ENCODE results near the gene RAD21L1. TPM values are rescaled to one million over a fixed set of nuclear protein-coding genes. Genes with fewer than 3 reads are reported as not detected.
A peak's percentile ranks its signal among the peaks of the same experiment; 100 is the strongest.
"Not testable (repeated sequence)": the region's sequence is repeated elsewhere in the genome, so short reads cannot be mapped to it uniquely, and the experiment has no call there.

Gene RAD21L1
- total RNA-seq, 1 experiment from 2014 or later, result 0.25 TPM

- DNase-seq (ENCODE audit: extremely low read depth, low read depth), result no peak
These were observed 26.5 kb upstream of the RAD21L1 start for GRCh38 chr20:1199212-1199873.

- DNase-seq (ENCODE audit: extremely low read depth, low read depth), result no peak
These were observed 25.9 kb upstream of the RAD21L1 start for GRCh38 chr20:1199964-1200363.

DNA sequence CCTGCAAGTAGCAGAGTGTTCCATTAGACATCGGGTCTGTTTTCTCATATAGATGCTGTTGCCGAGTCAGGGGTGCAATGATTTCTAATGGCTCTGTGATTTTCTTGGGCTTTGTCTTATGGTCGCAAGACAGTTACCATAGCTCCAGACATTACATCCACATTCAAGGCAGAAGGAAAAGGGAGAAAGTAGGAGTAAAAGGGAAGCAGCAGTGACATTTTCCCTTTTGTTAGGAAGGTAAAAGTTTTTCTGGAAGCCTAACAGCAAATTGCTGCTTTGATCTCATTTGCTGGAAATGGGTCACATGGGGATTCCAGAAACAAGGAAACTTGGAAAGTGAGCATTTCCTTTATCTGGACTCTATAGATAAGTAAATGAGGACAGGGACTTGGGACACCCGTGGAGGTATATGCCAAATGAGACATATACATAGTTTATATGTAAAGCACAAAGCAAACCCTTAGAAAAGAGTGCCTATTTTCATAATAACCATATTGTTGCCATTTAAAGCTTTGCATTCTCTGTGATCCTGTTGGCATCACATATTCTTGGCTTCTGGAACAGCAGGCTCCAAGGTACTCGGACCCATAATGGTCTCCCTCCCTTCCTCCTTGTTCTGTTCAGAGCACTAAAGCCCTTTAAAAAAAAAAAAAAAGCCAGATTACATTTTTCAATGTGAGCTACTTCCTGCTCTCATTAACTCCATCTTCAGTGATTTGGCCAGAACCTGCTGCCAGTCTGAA is 22.9 kb upstream of the RAD21L1 start, which contains the start of gene C20orf202:
C20orf202 (plus strand) TSS at position 693 of the 743 bp plus-strand sequence. CDS start 132 bp downstream, outside the sequence.
- DNase-seq (ENCODE audit: extremely low read depth, low read depth), result no peak

DNA sequence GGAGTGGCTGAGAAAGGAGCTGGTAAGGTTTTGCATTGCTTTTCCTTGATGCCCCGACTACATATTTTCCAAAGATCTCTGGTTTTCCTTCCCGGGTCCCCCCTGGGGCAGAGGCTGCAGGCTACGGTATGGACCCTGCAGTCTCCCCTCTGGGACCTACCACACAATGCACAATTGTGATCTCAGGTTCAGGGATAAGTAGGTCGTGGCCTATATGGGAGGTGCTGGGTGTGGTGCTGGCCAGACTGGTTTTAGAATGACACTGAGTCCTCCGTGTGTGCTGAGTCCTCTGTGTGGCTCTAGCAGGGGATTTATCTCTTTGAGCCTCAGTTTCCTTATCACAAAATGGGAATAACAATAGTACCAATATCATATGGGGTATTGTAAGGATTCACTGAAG is 22.2 kb upstream of the RAD21L1 start:
- no peak for DNase-seq (ENCODE audit: extremely low read depth, low read depth)

DNA sequence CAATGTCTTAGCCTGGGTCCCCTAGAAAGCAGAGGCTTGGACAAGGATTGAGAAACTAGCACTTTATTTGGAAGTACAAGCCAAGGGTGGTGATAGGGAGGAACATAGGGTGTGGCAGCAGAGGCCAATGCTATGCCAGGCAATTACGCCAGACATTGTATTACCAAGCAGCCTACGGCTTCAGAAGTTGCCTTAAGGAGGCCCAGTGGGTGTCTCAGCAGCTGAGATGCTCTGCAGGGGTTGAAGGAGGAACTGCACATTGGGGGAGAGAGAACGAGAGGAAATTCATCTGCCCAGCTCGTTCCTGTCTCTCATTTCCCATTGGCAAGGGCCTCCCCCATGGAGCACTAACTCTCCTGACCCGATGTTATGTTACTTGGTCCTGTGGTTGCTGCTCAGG is 21.7 kb upstream of the RAD21L1 start:
- no peak for DNase-seq (ENCODE audit: extremely low read depth, low read depth)

DNA sequence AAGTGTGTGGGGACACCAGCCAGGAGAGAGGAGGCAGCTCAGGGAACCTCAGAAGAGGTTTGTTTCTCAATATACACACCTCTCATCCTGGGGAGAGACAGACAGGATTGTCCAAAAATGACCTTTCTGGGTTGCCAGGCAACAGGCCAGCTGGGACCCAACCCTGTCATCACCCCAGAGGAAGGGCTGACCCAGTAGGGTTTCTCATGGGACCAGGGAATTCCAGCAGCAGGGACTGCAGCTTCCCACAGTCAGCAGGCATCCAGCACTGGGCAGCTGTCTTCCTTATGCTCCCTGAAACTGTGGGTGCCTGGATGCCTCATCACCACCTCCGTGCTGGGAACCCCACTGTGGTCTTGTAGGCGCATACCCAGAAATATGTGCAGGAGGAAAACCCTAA is 21.3 kb upstream of the RAD21L1 start:
- DNase-seq (ENCODE audit: extremely low read depth, low read depth), result no peak

- no peak for DNase-seq (ENCODE audit: extremely low read depth, low read depth)
These were observed 20.0 kb upstream of the RAD21L1 start for GRCh38 chr20:1205802-1206201.

DNA sequence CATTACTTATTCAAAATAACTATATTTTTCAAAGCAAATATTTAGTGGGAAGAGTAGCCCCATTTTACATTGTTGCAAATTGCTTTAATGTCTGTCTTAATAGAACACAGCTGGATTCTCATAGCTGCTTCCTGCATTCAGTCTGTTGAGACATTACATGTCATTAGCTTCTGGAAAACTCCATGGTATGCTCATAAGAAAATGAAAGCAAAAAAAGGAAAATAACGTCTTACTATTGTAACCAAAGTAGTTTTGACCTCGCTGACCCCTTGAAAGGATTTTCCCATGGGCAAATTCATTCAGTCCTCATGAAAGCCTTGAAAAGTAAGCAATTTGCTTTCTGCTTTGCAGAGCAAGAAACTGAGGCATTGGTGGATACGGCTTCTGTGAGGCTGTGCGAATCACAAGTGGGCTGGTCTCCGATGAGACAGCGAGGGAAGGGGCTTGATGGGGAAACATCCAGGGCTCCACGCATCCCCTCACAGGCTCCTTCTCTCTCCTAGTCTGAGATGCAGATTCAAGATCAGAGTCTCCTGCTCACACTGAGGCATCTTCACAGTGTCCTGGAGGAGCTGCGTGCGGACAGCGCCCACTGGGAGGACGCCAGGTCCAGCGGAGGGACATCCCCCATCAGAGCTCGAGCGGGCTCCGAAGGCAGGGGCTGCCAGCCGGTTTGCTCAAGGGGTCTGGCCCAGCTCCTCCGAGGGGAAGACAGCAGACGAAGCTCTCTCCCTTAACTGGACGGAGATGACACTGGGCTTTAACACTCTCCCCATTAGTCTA is 19.3 kb upstream of the RAD21L1 start:
- no peak for DNase-seq (ENCODE audit: extremely low read depth, low read depth)

GRCh38 chr20:1207293-1207878 is 18.5 kb upstream of the RAD21L1 start:
- no peak for DNase-seq (ENCODE audit: extremely low read depth, low read depth)

DNA sequence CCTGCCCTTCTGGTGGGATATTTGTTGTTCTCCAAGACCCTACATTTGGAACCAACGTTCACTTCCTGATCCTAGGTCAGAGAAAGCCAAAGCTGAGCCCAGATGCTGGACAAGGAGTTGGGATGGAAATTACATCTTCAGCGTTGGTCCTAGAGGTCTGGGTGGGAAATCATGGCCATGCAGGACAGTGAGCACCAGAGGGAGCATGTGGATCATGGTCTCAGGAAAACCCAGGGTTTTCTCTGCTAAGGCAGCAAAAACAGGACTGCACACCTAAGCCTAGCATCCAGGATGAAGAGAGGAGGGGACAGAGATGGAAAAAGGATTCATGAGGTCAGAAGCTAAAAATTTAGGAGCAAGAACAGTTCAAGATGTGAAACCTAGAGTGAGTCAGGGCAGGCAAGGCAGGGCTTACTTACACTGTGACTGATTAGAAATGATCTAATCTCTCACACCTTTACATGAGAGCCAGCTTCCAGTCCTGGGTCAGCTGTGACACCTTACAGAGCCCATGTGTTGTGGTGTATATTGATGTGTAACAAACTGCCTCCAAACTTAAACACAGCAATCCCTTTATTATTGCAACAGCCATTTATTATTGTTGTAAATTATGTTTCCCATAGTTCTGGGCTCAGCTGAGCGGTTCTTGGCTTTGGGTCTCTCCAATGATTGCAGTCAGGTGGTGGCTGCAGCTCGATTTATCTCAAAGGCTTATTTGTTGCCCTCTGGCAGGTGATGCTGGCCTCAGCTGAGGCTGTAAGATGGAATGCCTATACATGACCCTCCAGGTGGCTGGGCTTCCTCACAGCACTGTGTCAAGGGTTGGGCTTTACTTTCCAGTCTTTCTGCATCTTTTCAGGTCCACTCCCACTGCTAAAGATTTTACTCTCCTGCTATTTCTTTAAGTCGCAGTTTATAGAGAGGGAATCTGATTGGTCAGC is 16.1 kb upstream of the RAD21L1 start:
- no peak for DNase-seq (ENCODE audit: extremely low read depth, low read depth)

GRCh38 chr20:1210501-1210900 is 15.3 kb upstream of the RAD21L1 start:
- no peak for DNase-seq (ENCODE audit: extremely low read depth, low read depth)

DNA sequence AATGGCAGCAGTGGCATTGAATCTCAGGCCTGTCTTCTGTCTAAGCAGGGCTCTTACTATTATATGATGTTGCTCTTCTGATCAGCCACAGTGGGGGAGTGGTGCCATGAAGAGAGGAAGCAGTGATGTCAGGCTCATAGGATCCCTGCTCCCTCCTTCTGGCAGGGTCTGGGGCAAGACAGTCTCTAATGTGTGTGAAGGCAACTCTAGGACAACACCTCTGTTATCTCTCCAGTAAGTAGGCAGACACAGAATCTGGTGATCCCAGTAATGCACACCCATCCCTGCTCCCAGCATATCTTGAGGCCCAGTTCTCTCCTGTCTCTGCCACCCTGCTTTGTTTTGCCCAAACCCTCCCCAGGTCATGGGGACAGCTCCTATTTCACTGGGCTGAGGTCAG is 13.8 kb upstream of the RAD21L1 start:
- DNase-seq (ENCODE audit: extremely low read depth, low read depth), result no peak

- DNase-seq (ENCODE audit: extremely low read depth, low read depth), result peak; percentile 67
These were observed 13.0 kb upstream of the RAD21L1 start for GRCh38 chr20:1212607-1213396.

GRCh38 chr20:1214838-1215261 is 11.0 kb upstream of the RAD21L1 start:
- DNase-seq (ENCODE audit: extremely low read depth, low read depth), result no peak

DNA sequence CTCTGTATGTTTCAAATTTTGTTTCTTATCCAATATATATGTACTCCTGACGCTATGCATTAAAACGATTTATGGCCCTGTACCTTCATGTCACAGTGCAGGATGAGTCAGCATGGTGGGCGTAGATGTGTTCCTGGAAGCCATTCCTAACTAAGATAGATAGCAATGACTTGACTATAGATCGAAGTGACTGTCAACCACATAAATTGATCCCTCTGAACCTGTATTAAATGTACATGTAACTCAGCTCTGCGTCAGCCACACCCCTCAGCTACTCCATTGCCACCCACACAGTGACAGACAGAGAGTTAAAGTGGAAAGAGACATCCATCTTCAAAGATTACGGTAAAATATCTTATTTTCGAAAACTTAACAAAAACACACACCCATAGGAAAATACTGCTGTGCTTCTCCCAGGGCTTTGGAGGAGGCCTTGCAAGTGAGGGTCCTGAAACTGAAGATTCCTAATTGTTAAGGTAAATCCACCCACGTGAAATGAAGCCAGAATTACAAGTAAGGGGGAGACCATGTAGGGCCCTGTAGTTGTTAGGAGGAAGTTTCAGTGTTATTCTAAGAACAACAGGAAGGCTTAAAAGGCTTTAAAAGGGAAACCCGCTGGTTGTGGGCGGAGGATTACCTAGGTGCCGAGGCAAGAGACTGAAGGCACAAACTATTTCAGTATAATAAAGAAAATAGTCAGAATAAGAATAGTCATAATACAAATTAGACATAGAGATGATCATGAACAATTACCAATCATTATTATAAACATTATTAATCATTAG is 10.3 kb upstream of the RAD21L1 start:
- no peak for DNase-seq (ENCODE audit: extremely low read depth, low read depth)

DNA sequence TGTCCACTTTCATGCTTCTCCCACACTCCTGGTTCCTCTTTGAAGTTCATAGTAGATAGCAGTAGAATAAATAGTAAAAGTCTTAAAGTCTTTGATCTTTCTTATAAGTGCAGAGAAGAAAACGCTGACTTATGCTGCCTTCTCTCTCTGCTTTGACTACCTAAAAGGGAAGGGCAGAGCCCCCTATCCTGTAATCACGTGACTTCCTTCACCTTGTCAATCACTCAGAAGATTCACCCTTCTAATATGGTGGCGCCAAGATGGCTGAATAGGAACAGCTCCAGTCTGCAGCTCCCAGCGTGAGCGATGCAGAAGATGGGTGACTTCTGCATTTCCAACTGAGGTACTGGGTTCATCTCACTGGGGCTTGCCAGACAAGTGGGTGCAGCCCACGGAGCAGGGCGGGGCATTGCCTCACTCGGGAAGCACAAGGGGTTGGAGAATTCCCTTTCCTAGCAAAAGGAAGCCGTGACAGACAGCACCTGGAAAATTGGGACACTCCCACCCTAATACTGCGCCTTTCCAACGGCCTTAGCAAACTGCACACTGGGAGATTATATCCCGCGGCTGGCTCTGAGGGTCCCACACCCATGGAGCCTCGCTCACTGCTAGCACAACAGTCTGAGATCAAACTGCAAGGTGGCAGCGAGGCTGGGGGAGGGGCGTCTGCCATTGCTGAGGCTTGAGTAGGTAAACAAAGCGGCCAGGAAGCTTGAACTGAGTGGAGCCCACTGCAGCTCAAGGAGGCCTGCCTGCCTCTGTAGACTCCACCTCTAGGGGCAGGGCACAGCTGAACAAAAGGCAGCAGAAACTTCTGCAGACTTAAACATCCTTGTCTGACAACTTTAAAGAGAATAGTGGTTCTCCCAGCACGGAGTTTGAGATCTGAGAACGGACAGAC is 9.1 kb upstream of the RAD21L1 start:
- DNase-seq (ENCODE audit: extremely low read depth, low read depth), result not testable (repeated sequence)

GRCh38 chr20:1222750-1223149 is 3.1 kb upstream of the RAD21L1 start:
- DNase-seq (ENCODE audit: extremely low read depth, low read depth), result not testable (repeated sequence)
